ENCODE data around the gene SHANK1.

GRCh38 chr19:50657222-50657669, 62.4 kb downstream of the SHANK1 start:
- TF ChIP-seq CTCF (IDR thresholded peaks at IDR 0.05) (no peak), POLR2A (IDR thresholded peaks at IDR 0.05) (no peak), POLR2AphosphoS5 (IDR thresholded peaks at IDR 0.05) (no peak)
